Measurements from ENCODE around the gene CMSS1. TPM values are rescaled to one million over a fixed set of nuclear protein-coding genes. Genes with fewer than 3 reads are reported as not detected.

Gene CMSS1
- polyA plus RNA-seq, 1 donor from 2014 or later = 31.8 TPM

DNA sequence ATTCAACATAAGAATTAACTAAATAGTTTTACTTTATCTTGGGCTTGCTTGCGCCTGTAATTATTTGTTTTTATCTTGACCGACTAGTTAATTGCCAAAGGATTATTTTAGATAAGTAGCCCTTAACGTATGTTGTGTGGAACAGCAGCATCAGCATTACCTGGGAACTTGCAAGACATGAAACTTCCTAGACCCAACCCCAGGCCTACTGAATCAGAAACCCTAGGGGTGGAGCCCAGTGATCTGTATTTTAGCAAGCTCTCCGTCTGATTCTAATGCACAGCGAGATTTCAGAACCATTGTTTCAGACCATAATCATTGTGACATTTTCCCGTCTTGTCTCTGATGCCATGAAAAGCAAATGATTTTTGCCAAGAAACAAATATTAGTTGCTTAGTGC lies 265.5 kb downstream of the CMSS1 start:
- Histone ChIP-seq H3K9ac (ENCODE audit: low read length) (no peak overlapping the region), H3K27me3 (ENCODE audit: insufficient read depth, low read depth, low read length) (no peaks in the 10 kb centered on the region), H4K20me1 (ENCODE audit: insufficient read depth) (no peaks in the 10 kb centered on the region), H3K27ac (ENCODE audit: low read length) (no peak overlapping the region), H3K36me3 (ENCODE audit: insufficient read depth, low read length) (no peaks in the 10 kb centered on the region), H3K9me2 (ENCODE audit: insufficient read depth, low read length) (no peaks in the 10 kb centered on the region), H2AFZ (ENCODE audit: low read depth, low read length) (no peak overlapping the region), H3K4me2 (ENCODE audit: low read length) (no peak overlapping the region), H3K79me2 (replicated peaks; ENCODE audit: insufficient read depth, low read length) (no peaks in the 10 kb centered on the region), H3F3A (ENCODE audit: insufficient read depth, low read length, poor library complexity, severe bottlenecking) (no peaks in the 10 kb centered on the region), H3K4me3 (ENCODE audit: low read length) (no peak overlapping the region), H3K9me3 (ENCODE audit: low read length) (no peaks in the 10 kb centered on the region)
- TF ChIP-seq EP300 (conservative IDR thresholded peaks at IDR 0.05; ENCODE audit: poor library complexity, severe bottlenecking) (no peak), POLR2AphosphoS5 (IDR thresholded peaks at IDR 0.05) (no peak), TAF1 (IDR thresholded peaks at IDR 0.05; ENCODE audit: low read depth) (no peak), MXI1 (conservative IDR thresholded peaks at IDR 0.05; ENCODE audit: poor library complexity, severe bottlenecking) (no peak), EZH2 (IDR thresholded peaks at IDR 0.05; ENCODE audit: borderline replicate concordance, insufficient read depth, low read length, poor library complexity, severe bottlenecking) (no peak)

DNA sequence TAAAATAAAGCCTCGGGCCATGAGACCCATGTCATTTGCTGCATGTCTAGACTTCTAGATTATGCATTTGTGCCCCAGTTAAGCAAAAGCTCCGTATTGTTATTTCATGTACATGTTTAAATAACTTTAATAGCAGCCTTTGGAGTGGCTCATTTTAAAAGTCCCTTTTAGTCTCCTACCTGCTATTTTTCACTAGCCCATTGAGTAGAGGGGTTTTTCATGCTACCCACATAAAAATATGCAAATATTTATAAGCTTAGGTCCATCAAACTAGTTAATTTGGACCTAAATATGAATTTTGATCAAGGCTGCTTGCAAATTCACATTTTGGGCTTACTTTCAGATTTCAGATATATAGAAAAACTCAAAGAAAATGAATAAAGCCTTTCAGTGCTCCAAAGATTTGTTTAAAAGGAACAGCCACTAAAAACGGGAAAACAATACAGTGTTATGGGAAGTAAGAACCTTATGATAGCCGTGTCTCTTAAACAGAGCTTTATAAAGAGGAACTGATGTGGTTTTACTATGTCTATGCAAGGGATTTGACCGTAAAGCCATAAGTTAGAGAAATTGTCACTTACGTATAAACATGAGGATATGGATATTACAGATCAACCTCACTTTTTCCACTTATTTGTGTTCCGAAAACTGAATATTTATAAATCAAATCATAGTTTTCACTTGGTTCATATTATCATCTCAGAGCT lies 266.6 kb downstream of the CMSS1 start:
- no peaks in the 10 kb centered on the region for H3F3A ChIP-seq (ENCODE audit: insufficient read depth, low read length, poor library complexity, severe bottlenecking)
- no peak overlapping the region for H3K9ac ChIP-seq (ENCODE audit: low read length)
- H3K9me2 ChIP-seq (ENCODE audit: insufficient read depth, low read length) = no peaks in the 10 kb centered on the region
- H3K4me2 ChIP-seq (ENCODE audit: low read length) = no peak overlapping the region
- no peaks in the 10 kb centered on the region for H3K27me3 ChIP-seq (ENCODE audit: insufficient read depth, low read depth, low read length)
- TF ChIP-seq SMC3 (conservative IDR thresholded peaks at IDR 0.05; ENCODE audit: poor library complexity) (no peak), EP300 (conservative IDR thresholded peaks at IDR 0.05; ENCODE audit: poor library complexity, severe bottlenecking) (no peak), MXI1 (conservative IDR thresholded peaks at IDR 0.05; ENCODE audit: poor library complexity, severe bottlenecking) (no peak), EZH2 (IDR thresholded peaks at IDR 0.05; ENCODE audit: borderline replicate concordance, insufficient read depth, low read length, poor library complexity, severe bottlenecking) (no peak), POLR2AphosphoS5 (IDR thresholded peaks at IDR 0.05) (no peak), RAD21 (conservative IDR thresholded peaks at IDR 0.05) (no peak)
- TF ChIP-seq, protein P1, sequence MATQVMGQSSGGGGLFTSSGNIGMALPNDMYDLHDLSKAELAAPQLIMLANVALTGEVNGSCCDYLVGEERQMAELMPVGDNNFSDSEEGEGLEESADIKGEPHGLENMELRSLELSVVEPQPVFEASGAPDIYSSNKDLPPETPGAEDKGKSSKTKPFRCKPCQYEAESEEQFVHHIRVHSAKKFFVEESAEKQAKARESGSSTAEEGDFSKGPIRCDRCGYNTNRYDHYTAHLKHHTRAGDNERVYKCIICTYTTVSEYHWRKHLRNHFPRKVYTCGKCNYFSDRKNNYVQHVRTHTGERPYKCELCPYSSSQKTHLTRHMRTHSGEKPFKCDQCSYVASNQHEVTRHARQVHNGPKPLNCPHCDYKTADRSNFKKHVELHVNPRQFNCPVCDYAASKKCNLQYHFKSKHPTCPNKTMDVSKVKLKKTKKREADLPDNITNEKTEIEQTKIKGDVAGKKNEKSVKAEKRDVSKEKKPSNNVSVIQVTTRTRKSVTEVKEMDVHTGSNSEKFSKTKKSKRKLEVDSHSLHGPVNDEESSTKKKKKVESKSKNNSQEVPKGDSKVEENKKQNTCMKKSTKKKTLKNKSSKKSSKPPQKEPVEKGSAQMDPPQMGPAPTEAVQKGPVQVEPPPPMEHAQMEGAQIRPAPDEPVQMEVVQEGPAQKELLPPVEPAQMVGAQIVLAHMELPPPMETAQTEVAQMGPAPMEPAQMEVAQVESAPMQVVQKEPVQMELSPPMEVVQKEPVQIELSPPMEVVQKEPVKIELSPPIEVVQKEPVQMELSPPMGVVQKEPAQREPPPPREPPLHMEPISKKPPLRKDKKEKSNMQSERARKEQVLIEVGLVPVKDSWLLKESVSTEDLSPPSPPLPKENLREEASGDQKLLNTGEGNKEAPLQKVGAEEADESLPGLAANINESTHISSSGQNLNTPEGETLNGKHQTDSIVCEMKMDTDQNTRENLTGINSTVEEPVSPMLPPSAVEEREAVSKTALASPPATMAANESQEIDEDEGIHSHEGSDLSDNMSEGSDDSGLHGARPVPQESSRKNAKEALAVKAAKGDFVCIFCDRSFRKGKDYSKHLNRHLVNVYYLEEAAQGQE (IDR thresholded peaks at IDR 0.05; ENCODE audit: borderline replicate concordance) = no peak
- TF ChIP-seq, protein P2, sequence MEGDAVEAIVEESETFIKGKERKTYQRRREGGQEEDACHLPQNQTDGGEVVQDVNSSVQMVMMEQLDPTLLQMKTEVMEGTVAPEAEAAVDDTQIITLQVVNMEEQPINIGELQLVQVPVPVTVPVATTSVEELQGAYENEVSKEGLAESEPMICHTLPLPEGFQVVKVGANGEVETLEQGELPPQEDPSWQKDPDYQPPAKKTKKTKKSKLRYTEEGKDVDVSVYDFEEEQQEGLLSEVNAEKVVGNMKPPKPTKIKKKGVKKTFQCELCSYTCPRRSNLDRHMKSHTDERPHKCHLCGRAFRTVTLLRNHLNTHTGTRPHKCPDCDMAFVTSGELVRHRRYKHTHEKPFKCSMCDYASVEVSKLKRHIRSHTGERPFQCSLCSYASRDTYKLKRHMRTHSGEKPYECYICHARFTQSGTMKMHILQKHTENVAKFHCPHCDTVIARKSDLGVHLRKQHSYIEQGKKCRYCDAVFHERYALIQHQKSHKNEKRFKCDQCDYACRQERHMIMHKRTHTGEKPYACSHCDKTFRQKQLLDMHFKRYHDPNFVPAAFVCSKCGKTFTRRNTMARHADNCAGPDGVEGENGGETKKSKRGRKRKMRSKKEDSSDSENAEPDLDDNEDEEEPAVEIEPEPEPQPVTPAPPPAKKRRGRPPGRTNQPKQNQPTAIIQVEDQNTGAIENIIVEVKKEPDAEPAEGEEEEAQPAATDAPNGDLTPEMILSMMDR (IDR thresholded peaks at IDR 0.05; ENCODE audit: poor library complexity, severe bottlenecking) = no peak
- no peaks in the 10 kb centered on the region for H3K79me2 ChIP-seq (replicated peaks; ENCODE audit: insufficient read depth, low read length)
- H4K20me1 ChIP-seq (ENCODE audit: insufficient read depth) = no peaks in the 10 kb centered on the region
- no peak overlapping the region for H3K27ac ChIP-seq (ENCODE audit: low read length)
- H2AFZ ChIP-seq (ENCODE audit: low read depth, low read length) = no peak overlapping the region
- no peak overlapping the region for H3K4me3 ChIP-seq (ENCODE audit: low read length)
- no peaks in the 10 kb centered on the region for H3K36me3 ChIP-seq (ENCODE audit: insufficient read depth, low read length)
- H3K9me3 ChIP-seq (ENCODE audit: low read length) = no peaks in the 10 kb centered on the region
